Hippocampal formation (tissue), 2 donors: Measurements from ENCODE around the gene TAOK1.
"Not testable (repeated sequence)": the region's sequence is repeated elsewhere in the genome, so short reads cannot be mapped to it uniquely, and the experiment has no call there.

Source experiments
- DNase-seq, 2 donors: peaks; one replicate each; lab custom pipeline; 2025; lab: John Stamatoyannopoulos, UW

The TAOK1 gene

GRCh38 chr17:29546830-29547229 is 156.7 kb downstream of the TAOK1 start:
- no peak for DNase-seq

- no peak for DNase-seq
Measured at GRCh38 chr17:29549177-29549923, 159.2 kb downstream of the TAOK1 start.

- DNase-seq, result no peak
Measured at GRCh38 chr17:29555840-29556239, 165.7 kb downstream of the TAOK1 start.

- DNase-seq, result no peak
Measured at GRCh38 chr17:29557085-29557738, 167.0 kb downstream of the TAOK1 start.

- no peak for DNase-seq
Measured at GRCh38 chr17:29557739-29558116, 167.6 kb downstream of the TAOK1 start.

GRCh38 chr17:29558139-29558538 is 168.0 kb downstream of the TAOK1 start:
- DNase-seq, result not testable (repeated sequence)

GRCh38 chr17:29559640-29560039 is 169.5 kb downstream of the TAOK1 start:
- no peak for DNase-seq

GRCh38 chr17:29560316-29560715 is 170.2 kb downstream of the TAOK1 start:
- peak in 1 of 2 donors; percentile 18 for DNase-seq

GRCh38 chr17:29561554-29562517 is 171.7 kb downstream of the TAOK1 start:
- DNase-seq, result peak in 1 of 2 donors; percentile 34

GRCh38 chr17:29562615-29563014 is 172.5 kb downstream of the TAOK1 start:
- DNase-seq, result no peak

GRCh38 chr17:29563816-29564215 is 173.7 kb downstream of the TAOK1 start:
- no peak for DNase-seq

GRCh38 chr17:29565643-29566472 is 175.7 kb downstream of the TAOK1 start:
- no peak for DNase-seq

- DNase-seq, result peak; percentile 50 to 66
Measured at GRCh38 chr17:29566473-29567303, 176.5 kb downstream of the TAOK1 start, which contains the start of gene ABHD15. Gene ABHD15, minus strand, starts transcription at chr17:29567037. Its CDS starts 71 bp downstream, at chr17:29566966.

- no peak for DNase-seq
Measured at GRCh38 chr17:29567304-29567553, 177.1 kb downstream of the TAOK1 start.

- peak; percentile 46 to 51 for DNase-seq
Measured at GRCh38 chr17:29567554-29568330, 177.6 kb downstream of the TAOK1 start.

- peak; percentile 64 to 81 for DNase-seq
Measured at GRCh38 chr17:29568331-29569244, 178.4 kb downstream of the TAOK1 start, which contains the start of gene TP53I13. Gene TP53I13, plus strand, starts transcription at chr17:29568701. Its CDS starts 58 bp downstream, at chr17:29568759.

GRCh38 chr17:29569245-29569950 is 179.2 kb downstream of the TAOK1 start:
- no peak for DNase-seq

- no peak for DNase-seq
Measured at GRCh38 chr17:29570521-29570920, 180.4 kb downstream of the TAOK1 start.
